Vagina (tissue), 2 donors: ENCODE data around the gene PCSK1. TPM values are rescaled to one million over a fixed set of nuclear protein-coding genes. Genes with fewer than 3 reads are reported as not detected.

ENCODE experiments used
- DNase-seq, 2 donors: peaks; one replicate each; pipeline ENCODE4 v3.0.0-alpha.2; 2017; ENCODE audit errors: extremely low spot score in 2 of 2
- H3K27ac ChIP-seq: fragments of 200-600 bp; sonication (generic); one replicate; pipeline ENCODE4 v1.5.1; 2019
- H3K27me3 ChIP-seq: fragments of 200-600 bp; sonication (generic); one replicate; pipeline ENCODE4 v1.5.1; 2019
- H3K36me3 ChIP-seq, 2 donors: fragments of 200-600 bp; sonication (generic); one replicate each; pipeline ENCODE4 v1.5.1; 2017 to 2019
- H3K4me1 ChIP-seq: fragments of 200-600 bp; sonication (generic); one replicate; pipeline ENCODE4 v1.5.1; 2019
- H3K4me3 ChIP-seq, 2 donors: fragments of 200-600 bp; sonication (generic); 1 replicate in 1 of 2; 2 replicates in 1 of 2; pipeline ENCODE4 v1.5.1; 2016 to 2019
- H3K9me3 ChIP-seq: fragments of 200-600 bp; sonication (generic); one replicate; pipeline ENCODE4 v1.5.1; 2019
- CTCF ChIP-seq, 3 experiments: fragments of 450-650 bp in 2 of 3; fragments of 200-600 bp in 1 of 3; sonication (generic) in 1 of 3; IDR thresholded peaks; one replicate each; pipeline ENCODE4 v1.5.1; 2017 to 2019; ENCODE audit warnings: antibody characterized with exemption in 3 of 3, mild to moderate bottlenecking in 2 of 3, moderate library complexity in 2 of 3
- POLR2A ChIP-seq, 2 donors: fragments of 450-650 bp; IDR thresholded peaks; one replicate each; pipeline ENCODE4 v1.6.1; 2017; ENCODE audit warnings: antibody characterized with exemption in 2 of 2, mild to moderate bottlenecking in 2 of 2, moderate library complexity in 2 of 2
- POLR2AphosphoS5 ChIP-seq, 2 donors: sonication (generic); formaldehyde crosslinking; IDR thresholded peaks; one replicate each; pipeline ENCODE4 v1.9.0; 2017; ENCODE audit warnings: antibody characterized with exemption in 2 of 2, mild to moderate bottlenecking in 2 of 2, low read depth in 1 of 2; ENCODE audit not compliant: insufficient read depth in 1 of 2
- intact Hi-C: fragments of 100-400 bp; cut with DNase I; formaldehyde crosslinking; loops from one replicate; pipeline ENCODE4 v1.15.1; 2023
- total RNA-seq: library from RNA; depleted of rRNA; stranded (reverse); fragments of >200 nt; gene quantifications from one replicate; pipeline ENCODE4 v1.2.3, GENCODE V29; 2016

Gene PCSK1
- total RNA-seq, 1 donor from 2014 or later, result 1.7 TPM

- no peaks in the 10 kb centered on the region for H3K36me3 ChIP-seq
- intact Hi-C loops, result no loop called here
- TF ChIP-seq POLR2AphosphoS5 (IDR thresholded peaks at IDR 0.05; ENCODE audit: insufficient read depth in 1 of 2, low read depth in 1 of 2) (no peak), POLR2A (IDR thresholded peaks at IDR 0.05) (no peak), CTCF (IDR thresholded peaks at IDR 0.05) (no peak)
- no peaks in the 10 kb centered on the region for H3K27me3 ChIP-seq
- DNase-seq, result no peak
- peaks cover 9% of the 10 kb centered on the region for H3K4me1 ChIP-seq
- H3K9me3 ChIP-seq, result no peaks in the 10 kb centered on the region
- no peak overlapping the region for H3K27ac ChIP-seq
- H3K4me3 ChIP-seq, result no peak overlapping the region
These were observed 5.2 kb downstream of the PCSK1 start for GRCh38 chr5:96427824-96428223.

GRCh38 chr5:96426831-96427230 lies 6.2 kb downstream of the PCSK1 start:
- no peaks in the 10 kb centered on the region for H3K27me3 ChIP-seq
- no peak overlapping the region for H3K27ac ChIP-seq
- H3K4me1 ChIP-seq, result no peaks in the 10 kb centered on the region
- H3K36me3 ChIP-seq, result no peaks in the 10 kb centered on the region
- H3K9me3 ChIP-seq, result no peaks in the 10 kb centered on the region
- H3K4me3 ChIP-seq, result no peak overlapping the region
- TF ChIP-seq POLR2A (IDR thresholded peaks at IDR 0.05), result no peak
- no peak for TF ChIP-seq CTCF (IDR thresholded peaks at IDR 0.05)
- TF ChIP-seq POLR2AphosphoS5 (IDR thresholded peaks at IDR 0.05; ENCODE audit: insufficient read depth in 1 of 2, low read depth in 1 of 2), result no peak
- intact Hi-C loops, result no loop called here
- no peak for DNase-seq

- H3K4me1 ChIP-seq, result no peaks in the 10 kb centered on the region
- intact Hi-C loops, result no loop called here
- TF ChIP-seq POLR2AphosphoS5 (IDR thresholded peaks at IDR 0.05; ENCODE audit: insufficient read depth in 1 of 2, low read depth in 1 of 2) (no peak), POLR2A (IDR thresholded peaks at IDR 0.05) (no peak), CTCF (IDR thresholded peaks at IDR 0.05) (no peak)
These were observed 7.6 kb downstream of the PCSK1 start for GRCh38 chr5:96425443-96425842.

GRCh38 chr5:96415897-96416296 lies 17.2 kb downstream of the PCSK1 start:
- intact Hi-C loops, result no loop called here
- Histone ChIP-seq H3K9me3 (no peaks in the 10 kb centered on the region), H3K4me3 (no peak overlapping the region), H3K27ac (no peak overlapping the region), H3K4me1 (no peaks in the 10 kb centered on the region), H3K27me3 (no peaks in the 10 kb centered on the region), H3K36me3 (no peaks in the 10 kb centered on the region)
- DNase-seq, result no peak
- TF ChIP-seq POLR2AphosphoS5 (IDR thresholded peaks at IDR 0.05; ENCODE audit: insufficient read depth in 1 of 2, low read depth in 1 of 2) (no peak), CTCF (IDR thresholded peaks at IDR 0.05) (no peak), POLR2A (IDR thresholded peaks at IDR 0.05) (no peak)

More at GRCh38 chr5:96425443-96425842, 7.6 kb downstream of the PCSK1 start:
- H3K4me3 ChIP-seq, result no peak overlapping the region
- no peaks in the 10 kb centered on the region for H3K36me3 ChIP-seq
- DNase-seq, result no peak
- H3K27ac ChIP-seq, result no peak overlapping the region
- no peaks in the 10 kb centered on the region for H3K9me3 ChIP-seq
- no peaks in the 10 kb centered on the region for H3K27me3 ChIP-seq

GRCh38 chr5:96412868-96413449 lies 20.1 kb downstream of the PCSK1 start:
- H3K27ac ChIP-seq, result no peak overlapping the region
- intact Hi-C loops, result no loop called here
- H3K36me3 ChIP-seq, result no peaks in the 10 kb centered on the region
- TF ChIP-seq CTCF (IDR thresholded peaks at IDR 0.05) (no peak), POLR2AphosphoS5 (IDR thresholded peaks at IDR 0.05; ENCODE audit: insufficient read depth in 1 of 2, low read depth in 1 of 2) (no peak), POLR2A (IDR thresholded peaks at IDR 0.05) (no peak)
- H3K9me3 ChIP-seq, result no peaks in the 10 kb centered on the region
- no peaks in the 10 kb centered on the region for H3K27me3 ChIP-seq
- no peak overlapping the region for H3K4me3 ChIP-seq
- H3K4me1 ChIP-seq, result peaks cover 11% of the 10 kb centered on the region
- no peak for DNase-seq
